ENCODE measurements around the gene ENDOV.
A peak's percentile ranks its signal among the peaks of the same experiment; 100 is the strongest.

ENDOV gene

GRCh38 chr17:80438806-80439205 is 23.8 kb downstream of the ENDOV start:
- Histone ChIP-seq H3K9me3 (ENCODE audit: control insufficient read depth, low read length) (no peaks in the 10 kb centered on the region), H2BK12ac (ENCODE audit: low read length in 2 of 2) (no peak overlapping the region), H3K23ac (ENCODE audit: low read length in 2 of 2) (no peak overlapping the region), H2BK15ac (ENCODE audit: low read depth, poor library complexity, severe bottlenecking) (no peak overlapping the region), H2AK5ac (ENCODE audit: low read length, severe bottlenecking) (no peak overlapping the region), H3K36me3 (ENCODE audit: control insufficient read depth in 1 of 2, insufficient read depth in 2 of 2, low read depth in 1 of 2, low read length in 2 of 2) (no peaks in the 10 kb centered on the region), H3K9ac (ENCODE audit: low read length) (no peak overlapping the region), H2BK120ac (ENCODE audit: low read depth, low read length) (no peak overlapping the region), H3K4me3 (ENCODE audit: insufficient read depth in 1 of 2, low read depth in 1 of 2, low read length in 2 of 2) (no peak overlapping the region), H3K18ac (ENCODE audit: low read depth in 1 of 2, low read length in 2 of 2) (no peak overlapping the region), H3K27me3 (ENCODE audit: control insufficient read depth in 1 of 2, insufficient read depth in 1 of 2, low read length in 2 of 2) (peaks cover 16 to 28% of the 10 kb centered on the region in 2 experiments), H3K79me1 (replicated peaks; ENCODE audit: low read length, poor library complexity, severe bottlenecking) (no peaks in the 10 kb centered on the region), H3K27ac (ENCODE audit: low read length, poor library complexity, severe bottlenecking) (no peak overlapping the region), H4K8ac (ENCODE audit: low read length) (no peak overlapping the region), H3K14ac (ENCODE audit: low read length in 2 of 2) (no peak overlapping the region), H3K4me1 (ENCODE audit: control insufficient read depth, insufficient read depth, low read depth, low read length) (peaks cover under 1% of the 10 kb centered on the region), H2AFZ (ENCODE audit: low read depth, low read length) (no peak overlapping the region), H4K91ac (ENCODE audit: low read length) (no peak overlapping the region), H3K4me2 (ENCODE audit: low read length, poor library complexity, severe bottlenecking) (no peak overlapping the region), H3K4ac (ENCODE audit: low read depth in 1 of 2, low read length in 2 of 2) (no peak overlapping the region), H2BK5ac (ENCODE audit: low read depth, low read length, poor library complexity, severe bottlenecking) (no peak overlapping the region)
- 83% methylated on average over 5 of the region's 5 CpGs for WGBS
- DNase-seq, result no peak

GRCh38 chr17:80439499-80439898 is 24.5 kb downstream of the ENDOV start:
- Histone ChIP-seq H2BK5ac (ENCODE audit: low read depth, low read length, poor library complexity, severe bottlenecking) (no peak overlapping the region), H3K36me3 (ENCODE audit: control insufficient read depth in 1 of 2, insufficient read depth in 2 of 2, low read depth in 1 of 2, low read length in 2 of 2) (no peaks in the 10 kb centered on the region), H3K23ac (ENCODE audit: low read length in 2 of 2) (no peak overlapping the region), H3K79me1 (replicated peaks; ENCODE audit: low read length, poor library complexity, severe bottlenecking) (no peaks in the 10 kb centered on the region), H3K4me3 (ENCODE audit: insufficient read depth in 1 of 2, low read depth in 1 of 2, low read length in 2 of 2) (peak overlapping the region in 1 of 2 experiments; percentile 22), H3K9ac (ENCODE audit: low read length) (no peak overlapping the region), H3K4ac (ENCODE audit: low read depth in 1 of 2, low read length in 2 of 2) (no peak overlapping the region), H4K8ac (ENCODE audit: low read length) (no peak overlapping the region), H3K4me1 (ENCODE audit: control insufficient read depth, insufficient read depth, low read depth, low read length) (peaks cover 4% of the 10 kb centered on the region), H3K27me3 (ENCODE audit: control insufficient read depth in 1 of 2, insufficient read depth in 1 of 2, low read length in 2 of 2) (peaks cover 19 to 34% of the 10 kb centered on the region in 2 experiments), H4K91ac (ENCODE audit: low read length) (no peak overlapping the region), H2BK15ac (ENCODE audit: low read depth, poor library complexity, severe bottlenecking) (no peak overlapping the region), H3K4me2 (ENCODE audit: low read length, poor library complexity, severe bottlenecking) (no peak overlapping the region), H2AFZ (ENCODE audit: low read depth, low read length) (no peak overlapping the region), H2BK12ac (ENCODE audit: low read length in 2 of 2) (no peak overlapping the region), H3K27ac (ENCODE audit: low read length, poor library complexity, severe bottlenecking) (no peak overlapping the region), H2AK5ac (ENCODE audit: low read length, severe bottlenecking) (no peak overlapping the region), H3K14ac (ENCODE audit: low read length in 2 of 2) (no peak overlapping the region), H3K9me3 (ENCODE audit: control insufficient read depth, low read length) (no peaks in the 10 kb centered on the region), H2BK120ac (ENCODE audit: low read depth, low read length) (no peak overlapping the region), H3K18ac (ENCODE audit: low read depth in 1 of 2, low read length in 2 of 2) (no peak overlapping the region)
- no peak for DNase-seq
- WGBS, result 89% methylated on average over 9 of the region's 9 CpGs

GRCh38 chr17:80441133-80441578 is 26.2 kb downstream of the ENDOV start:
- Histone ChIP-seq H2AK5ac (ENCODE audit: low read length, severe bottlenecking) (no peak overlapping the region), H3K4me3 (ENCODE audit: insufficient read depth in 1 of 2, low read depth in 1 of 2, low read length in 2 of 2) (no peak overlapping the region), H3K23ac (ENCODE audit: low read length in 2 of 2) (no peak overlapping the region), H4K91ac (ENCODE audit: low read length) (no peak overlapping the region), H2BK12ac (ENCODE audit: low read length in 2 of 2) (no peak overlapping the region), H4K8ac (ENCODE audit: low read length) (no peak overlapping the region), H2AFZ (ENCODE audit: low read depth, low read length) (no peak overlapping the region), H2BK5ac (ENCODE audit: low read depth, low read length, poor library complexity, severe bottlenecking) (no peak overlapping the region), H3K36me3 (ENCODE audit: control insufficient read depth in 1 of 2, insufficient read depth in 2 of 2, low read depth in 1 of 2, low read length in 2 of 2) (no peaks in the 10 kb centered on the region), H2BK120ac (ENCODE audit: low read depth, low read length) (no peak overlapping the region), H2BK15ac (ENCODE audit: low read depth, poor library complexity, severe bottlenecking) (no peak overlapping the region), H3K79me1 (replicated peaks; ENCODE audit: low read length, poor library complexity, severe bottlenecking) (no peaks in the 10 kb centered on the region), H3K27ac (ENCODE audit: low read length, poor library complexity, severe bottlenecking) (no peak overlapping the region), H3K18ac (ENCODE audit: low read depth in 1 of 2, low read length in 2 of 2) (no peak overlapping the region), H3K27me3 (ENCODE audit: control insufficient read depth in 1 of 2, insufficient read depth in 1 of 2, low read length in 2 of 2) (peaks cover 22 to 49% of the 10 kb centered on the region in 2 experiments), H3K4me1 (ENCODE audit: control insufficient read depth, insufficient read depth, low read depth, low read length) (peaks cover 6% of the 10 kb centered on the region), H3K9ac (ENCODE audit: low read length) (no peak overlapping the region), H3K4ac (ENCODE audit: low read depth in 1 of 2, low read length in 2 of 2) (no peak overlapping the region), H3K4me2 (ENCODE audit: low read length, poor library complexity, severe bottlenecking) (no peak overlapping the region), H3K14ac (ENCODE audit: low read length in 2 of 2) (no peak overlapping the region), H3K9me3 (ENCODE audit: control insufficient read depth, low read length) (no peaks in the 10 kb centered on the region)
- peak; percentile 64 for DNase-seq
- WGBS, result 9% methylated on average over 13 of the region's 14 CpGs

GRCh38 chr17:80441598-80442322 is 26.8 kb downstream of the ENDOV start:
- no peak overlapping the region for H3K27ac ChIP-seq (ENCODE audit: low read length, poor library complexity, severe bottlenecking)
- H2BK12ac ChIP-seq (ENCODE audit: low read length in 2 of 2), result no peak overlapping the region
- H2AK5ac ChIP-seq (ENCODE audit: low read length, severe bottlenecking), result no peak overlapping the region
- no peak overlapping the region for H3K23ac ChIP-seq (ENCODE audit: low read length in 2 of 2)
- no peaks in the 10 kb centered on the region for H3K9me3 ChIP-seq (ENCODE audit: control insufficient read depth, low read length)
- no peak overlapping the region for H3K14ac ChIP-seq (ENCODE audit: low read length in 2 of 2)
- no peak overlapping the region for H3K4me2 ChIP-seq (ENCODE audit: low read length, poor library complexity, severe bottlenecking)
- no peak overlapping the region for H4K91ac ChIP-seq (ENCODE audit: low read length)
- H3K36me3 ChIP-seq (ENCODE audit: control insufficient read depth in 1 of 2, insufficient read depth in 2 of 2, low read depth in 1 of 2, low read length in 2 of 2), result no peaks in the 10 kb centered on the region
- no peak overlapping the region for H3K9ac ChIP-seq (ENCODE audit: low read length)
- H3K4me1 ChIP-seq (ENCODE audit: control insufficient read depth, insufficient read depth, low read depth, low read length), result peaks cover 7% of the 10 kb centered on the region
- no peak overlapping the region for H2AFZ ChIP-seq (ENCODE audit: low read depth, low read length)
- H3K4me3 ChIP-seq (ENCODE audit: insufficient read depth in 1 of 2, low read depth in 1 of 2, low read length in 2 of 2), result no peak overlapping the region
- no peak overlapping the region for H2BK120ac ChIP-seq (ENCODE audit: low read depth, low read length)
- no peak for DNase-seq
- H3K18ac ChIP-seq (ENCODE audit: low read depth in 1 of 2, low read length in 2 of 2), result no peak overlapping the region
- H3K79me1 ChIP-seq (replicated peaks; ENCODE audit: low read length, poor library complexity, severe bottlenecking), result no peaks in the 10 kb centered on the region
- H2BK5ac ChIP-seq (ENCODE audit: low read depth, low read length, poor library complexity, severe bottlenecking), result no peak overlapping the region
- H2BK15ac ChIP-seq (ENCODE audit: low read depth, poor library complexity, severe bottlenecking), result no peak overlapping the region
- no peak overlapping the region for H4K8ac ChIP-seq (ENCODE audit: low read length)
- WGBS, result 79% methylated on average over 14 of the region's 14 CpGs
- H3K27me3 ChIP-seq (ENCODE audit: control insufficient read depth in 1 of 2, insufficient read depth in 1 of 2, low read length in 2 of 2), result peaks cover 22 to 53% of the 10 kb centered on the region in 2 experiments
- no peak overlapping the region for H3K4ac ChIP-seq (ENCODE audit: low read depth in 1 of 2, low read length in 2 of 2)
